HEK293T (cell line): ENCODE measurements around the gene SGIP1.

Experiments used
- ARNT ChIP-seq: fragments of 450-650 bp; IDR thresholded peaks from 2 replicates; pipeline ENCODE4 v1.6.1; 2017; ENCODE audit warnings: mild to moderate bottlenecking
- BHLHE40 ChIP-seq: fragments of 450-650 bp; IDR thresholded peaks from 2 replicates; pipeline ENCODE4 v1.6.1; 2016; ENCODE audit warnings: mild to moderate bottlenecking, moderate library complexity, borderline replicate concordance
- ELF4 ChIP-seq: fragments of 450-650 bp; IDR thresholded peaks from 2 replicates; pipeline ENCODE4 v1.6.1; 2017; ENCODE audit warnings: antibody characterized with exemption
- FOXA1 ChIP-seq: fragments of 450-650 bp; IDR thresholded peaks from 2 replicates; pipeline ENCODE4 v1.6.1; 2016; ENCODE audit warnings: mild to moderate bottlenecking
- FOXK2 ChIP-seq: fragments of 450-650 bp; IDR thresholded peaks from 2 replicates; pipeline ENCODE4 v1.6.1; 2016; ENCODE audit warnings: mild to moderate bottlenecking
- FOXM1 ChIP-seq: fragments of 450-650 bp; IDR thresholded peaks from 2 replicates; pipeline ENCODE4 v1.6.1; 2017; ENCODE audit warnings: mild to moderate bottlenecking, borderline replicate concordance
- HDGF ChIP-seq: fragments of 450-650 bp; IDR thresholded peaks from 2 replicates; pipeline ENCODE4 v1.6.1; 2017; ENCODE audit warnings: antibody characterized with exemption, borderline replicate concordance
- L3MBTL2 ChIP-seq: fragments of 450-650 bp; conservative IDR thresholded peaks from 2 replicates; pipeline ENCODE4 v1.6.1; 2016; ENCODE audit warnings: mild to moderate bottlenecking
- NFRKB ChIP-seq: fragments of 450-650 bp; IDR thresholded peaks from 2 replicates; pipeline ENCODE4 v1.6.1; 2016; ENCODE audit warnings: mild to moderate bottlenecking, moderate library complexity
- SP1 ChIP-seq: fragments of 450-650 bp; IDR thresholded peaks from 2 replicates; pipeline ENCODE4 v1.6.1; 2017
- SUZ12 ChIP-seq: fragments of 450-650 bp; IDR thresholded peaks from 2 replicates; pipeline ENCODE4 v1.6.1; 2016; ENCODE audit warnings: mild to moderate bottlenecking
- TARDBP ChIP-seq: fragments of 450-650 bp; IDR thresholded peaks from 2 replicates; pipeline ENCODE4 v1.6.1; 2016
- ZNF384 ChIP-seq: fragments of 450-650 bp; IDR thresholded peaks from 2 replicates; pipeline ENCODE4 v1.6.1; 2016
- TF ChIP-seq, protein P1 (sequence below): fragments of 450-650 bp; IDR thresholded peaks from 2 replicates; pipeline ENCODE4 v1.6.1; 2016

DNA sequence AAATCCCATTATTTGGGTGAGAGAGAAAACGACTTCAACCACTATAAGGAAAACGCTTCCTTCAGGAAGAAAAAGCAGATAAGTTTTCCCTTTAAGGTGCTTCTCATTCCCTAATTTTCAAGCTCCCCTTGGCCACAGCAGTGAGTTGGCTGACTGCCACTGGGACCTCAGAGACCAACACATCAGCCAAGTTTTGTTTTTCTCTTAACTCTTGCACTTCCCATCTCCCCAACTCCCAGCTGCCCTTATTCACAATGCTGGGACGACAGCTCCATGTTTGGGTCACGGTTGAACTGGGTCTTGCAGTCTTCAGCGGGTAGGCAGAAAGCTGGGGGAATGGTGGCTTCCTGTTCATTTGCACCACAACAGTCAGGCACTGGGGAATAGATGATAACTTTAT is 18.9 kb downstream of the SGIP1 start:
- no peak for TF ChIP-seq FOXK2
- TF ChIP-seq, protein P1, sequence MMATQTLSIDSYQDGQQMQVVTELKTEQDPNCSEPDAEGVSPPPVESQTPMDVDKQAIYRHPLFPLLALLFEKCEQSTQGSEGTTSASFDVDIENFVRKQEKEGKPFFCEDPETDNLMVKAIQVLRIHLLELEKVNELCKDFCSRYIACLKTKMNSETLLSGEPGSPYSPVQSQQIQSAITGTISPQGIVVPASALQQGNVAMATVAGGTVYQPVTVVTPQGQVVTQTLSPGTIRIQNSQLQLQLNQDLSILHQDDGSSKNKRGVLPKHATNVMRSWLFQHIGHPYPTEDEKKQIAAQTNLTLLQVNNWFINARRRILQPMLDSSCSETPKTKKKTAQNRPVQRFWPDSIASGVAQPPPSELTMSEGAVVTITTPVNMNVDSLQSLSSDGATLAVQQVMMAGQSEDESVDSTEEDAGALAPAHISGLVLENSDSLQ: no peak
- TF ChIP-seq FOXM1: no peak
- TF ChIP-seq HDGF: no peak
- no peak for TF ChIP-seq SP1
- TF ChIP-seq NFRKB: no peak
- no peak for TF ChIP-seq TARDBP
- TF ChIP-seq ELF4: no peak
- no peak for TF ChIP-seq SUZ12
- TF ChIP-seq ZNF384: no peak
- TF ChIP-seq ARNT: no peak
- no peak for TF ChIP-seq BHLHE40
- TF ChIP-seq FOXA1: no peak
- TF ChIP-seq L3MBTL2: no peak
